Measurements from ENCODE around the gene AGBL1.

The AGBL1 gene

DNA sequence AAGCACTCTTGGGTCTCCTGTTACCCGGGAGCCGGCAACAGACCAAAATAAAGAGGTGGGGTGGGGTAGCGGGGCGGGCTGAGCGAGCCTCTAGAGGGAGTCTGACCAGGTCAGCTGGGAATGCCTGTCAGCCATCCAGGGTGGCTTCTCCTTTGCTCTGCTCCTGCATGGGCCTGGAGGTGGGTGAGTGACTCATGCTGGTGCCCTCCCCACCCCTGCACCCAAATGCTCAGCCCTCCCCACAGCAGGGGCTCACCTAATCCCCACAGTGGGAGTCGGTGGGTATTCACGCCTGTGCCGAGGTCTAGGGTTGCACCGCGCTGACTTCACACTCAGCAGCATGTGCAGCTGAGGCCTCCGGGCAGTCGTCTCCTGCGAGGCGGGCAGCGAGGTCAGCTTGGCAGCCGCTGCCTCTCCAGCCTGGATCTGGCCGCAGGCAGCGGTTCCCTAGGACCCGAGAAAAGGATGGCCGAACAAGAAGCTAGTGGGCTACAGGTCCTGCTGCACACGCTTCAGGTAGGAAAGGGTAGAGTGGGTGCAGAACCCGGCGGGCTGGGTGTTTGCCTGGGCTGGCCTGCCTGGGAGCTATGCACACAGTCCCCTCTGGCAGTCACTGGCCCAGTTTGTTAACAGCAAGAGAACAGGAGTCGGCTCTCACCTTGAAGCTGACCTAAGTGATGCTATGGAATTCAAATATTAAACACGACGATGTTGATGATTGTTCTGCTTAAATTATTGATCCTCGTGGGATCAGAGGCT lies at the start of gene AGBL1:
AGBL1 (plus strand) TSS at position 364 of the 759 bp plus-strand sequence.
- in situ Hi-C loops (cut with HindIII; ENCODE audit: low sequenced_read_pairs), result loop anchor here (5.0 kb wide), 1 partner anchor 182 kb away; no protein-coding TSS in a partner anchor

DNA sequence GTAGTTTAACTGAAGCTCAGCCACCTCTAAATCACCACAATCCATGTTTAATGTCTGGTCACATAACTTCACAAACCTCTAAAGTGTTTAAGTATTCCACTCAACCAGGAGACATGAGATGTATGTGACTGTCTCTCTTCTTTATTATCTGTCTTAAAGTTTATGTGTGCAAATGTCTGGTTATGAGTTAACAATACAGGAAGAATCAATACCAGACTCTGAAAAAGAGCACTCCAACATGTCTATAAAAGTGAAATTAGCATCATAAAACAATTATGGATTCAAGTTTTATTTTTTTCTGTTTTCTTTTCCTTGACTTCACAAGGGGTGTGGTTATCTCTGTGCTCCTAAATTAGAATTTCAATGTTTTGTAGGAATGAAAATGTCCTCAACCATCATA lies 44.8 kb upstream of the AGBL1 start:
- in situ Hi-C loops (cut with HindIII; ENCODE audit: low sequenced_read_pairs), result no loop called here

DNA sequence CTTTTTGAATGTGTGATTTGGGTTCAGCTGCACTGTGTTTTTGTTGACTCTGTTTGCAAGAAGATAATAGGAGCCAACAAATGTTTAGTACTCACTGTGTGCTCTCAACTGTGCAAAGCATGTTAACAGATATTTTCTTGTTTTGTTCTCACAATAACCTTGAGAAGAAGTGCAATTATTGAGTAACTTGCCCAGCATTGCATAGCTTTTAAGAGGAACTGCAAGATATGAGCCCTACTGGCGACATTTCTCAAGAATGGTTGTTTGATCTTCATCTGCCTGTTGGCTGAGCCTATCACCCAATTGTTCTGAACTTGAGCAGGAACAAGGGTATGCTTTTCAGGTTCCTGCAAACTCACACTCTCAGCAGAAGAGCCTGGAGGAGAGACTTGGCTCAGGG lies 43.4 kb upstream of the AGBL1 start:
- in situ Hi-C loops (cut with HindIII; ENCODE audit: low sequenced_read_pairs), result no loop called here

DNA sequence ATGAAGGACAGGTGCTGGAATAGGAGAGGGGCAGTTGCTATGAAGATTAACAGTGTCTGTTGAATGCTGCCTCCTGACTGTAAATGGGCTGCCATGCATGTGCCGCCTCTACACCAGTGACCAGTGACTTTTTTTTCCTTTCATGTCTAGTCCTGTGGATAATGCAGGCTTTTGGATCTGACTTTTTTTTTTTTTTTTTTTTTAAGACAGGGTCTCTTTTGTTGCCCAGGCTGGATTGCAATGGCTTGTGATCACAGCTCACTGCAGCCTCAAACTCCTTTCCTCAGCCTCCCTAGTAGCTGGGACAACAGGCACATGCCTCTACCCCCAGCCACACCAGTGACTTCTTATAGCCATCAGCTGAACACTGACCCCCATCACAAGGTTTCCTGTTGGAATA lies 41.2 kb upstream of the AGBL1 start:
- in situ Hi-C loops (cut with HindIII; ENCODE audit: low sequenced_read_pairs), result no loop called here

DNA sequence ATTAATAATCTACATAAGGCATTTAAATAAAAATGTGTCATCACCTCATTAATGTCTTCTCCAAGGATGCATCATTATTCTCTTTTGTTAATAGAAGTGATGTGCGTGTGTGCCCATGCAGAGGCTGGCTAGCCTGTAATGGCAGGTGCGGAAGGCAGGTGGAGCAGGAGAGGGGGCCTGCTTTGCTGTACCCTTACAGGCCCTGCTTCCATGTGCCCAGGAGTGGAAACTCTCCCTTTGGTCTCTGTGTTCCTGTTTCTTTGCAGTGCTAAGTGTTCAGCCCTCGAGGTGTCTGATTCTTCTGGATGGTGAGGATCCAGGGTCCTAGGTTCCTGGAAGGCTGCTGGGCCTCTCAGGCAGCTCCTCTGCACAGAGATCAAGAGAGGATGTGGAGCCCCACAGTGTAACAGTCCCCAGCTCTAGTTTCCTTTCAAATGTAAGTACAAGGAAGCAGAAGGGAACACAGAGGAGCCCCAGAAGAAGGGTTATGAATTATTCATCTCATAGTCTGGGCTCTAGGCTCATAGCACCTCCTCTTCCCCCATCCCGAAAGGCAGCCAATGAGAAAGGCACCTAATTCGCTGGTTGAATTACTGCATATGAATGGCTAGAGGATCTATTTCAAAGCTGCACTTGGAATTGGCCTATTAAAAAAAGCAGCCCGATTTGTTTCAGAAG lies 39.2 kb upstream of the AGBL1 start:
- in situ Hi-C loops (cut with HindIII; ENCODE audit: low sequenced_read_pairs), result no loop called here

DNA sequence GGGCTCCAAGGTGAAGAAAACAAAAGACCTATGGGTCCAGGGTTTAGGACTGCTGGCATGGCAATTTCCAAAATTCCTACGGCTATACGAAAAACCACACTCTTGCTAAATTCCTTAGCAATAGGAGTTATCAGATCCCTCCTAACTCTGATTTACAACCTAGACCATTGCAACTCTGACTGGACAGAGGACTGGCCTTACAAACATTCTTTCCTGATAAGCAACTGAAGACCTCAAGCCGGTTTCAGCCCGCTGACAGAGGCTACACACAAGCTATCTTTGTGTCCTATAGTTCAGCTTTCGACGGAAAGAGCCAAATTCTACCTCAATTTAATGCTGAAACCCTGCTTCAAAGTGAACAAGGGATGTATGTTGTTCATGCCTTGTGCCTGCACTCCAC lies 38.3 kb upstream of the AGBL1 start:
- in situ Hi-C loops (cut with HindIII; ENCODE audit: low sequenced_read_pairs), result no loop called here

DNA sequence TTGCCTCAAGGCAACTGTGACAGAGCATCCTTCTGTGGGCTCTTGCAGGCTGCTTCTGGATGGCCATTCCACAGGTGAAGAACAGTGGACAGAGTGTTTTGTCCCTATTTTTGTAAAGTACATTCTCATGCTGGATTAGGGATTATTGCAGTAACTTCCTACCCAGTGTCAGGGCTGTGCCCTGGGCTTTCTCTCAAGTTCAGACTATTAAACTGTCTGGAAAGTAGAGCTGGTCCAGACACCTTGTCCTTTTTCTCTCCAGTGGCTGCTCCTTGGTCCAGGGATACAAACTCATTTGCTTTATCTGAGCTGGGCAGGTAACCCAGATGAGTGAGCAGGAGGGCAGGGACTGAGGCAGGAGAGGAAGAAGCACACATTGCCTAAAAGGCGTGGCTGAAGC lies 37.4 kb upstream of the AGBL1 start:
- in situ Hi-C loops (cut with HindIII; ENCODE audit: low sequenced_read_pairs), result no loop called here

DNA sequence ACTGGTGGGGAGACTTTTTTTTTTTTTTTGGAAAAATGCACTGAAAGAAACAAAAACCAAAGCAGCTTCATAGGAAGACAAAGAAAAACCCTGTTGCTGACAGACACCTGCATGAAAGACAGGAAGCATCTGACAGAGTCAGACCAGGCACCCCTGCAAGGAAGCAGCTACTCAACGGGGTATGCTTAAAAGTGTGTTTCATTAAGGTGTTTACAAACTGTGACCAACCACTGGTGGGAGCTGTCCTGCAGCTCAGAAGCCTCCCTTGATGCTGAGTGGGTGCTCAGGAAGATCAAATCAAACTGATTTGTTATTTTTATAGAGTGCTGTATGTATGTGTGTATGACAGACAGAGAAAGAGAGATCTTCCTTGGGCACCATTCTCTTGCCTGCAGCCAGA lies 34.7 kb upstream of the AGBL1 start:
- in situ Hi-C loops (cut with HindIII; ENCODE audit: low sequenced_read_pairs), result no loop called here

DNA sequence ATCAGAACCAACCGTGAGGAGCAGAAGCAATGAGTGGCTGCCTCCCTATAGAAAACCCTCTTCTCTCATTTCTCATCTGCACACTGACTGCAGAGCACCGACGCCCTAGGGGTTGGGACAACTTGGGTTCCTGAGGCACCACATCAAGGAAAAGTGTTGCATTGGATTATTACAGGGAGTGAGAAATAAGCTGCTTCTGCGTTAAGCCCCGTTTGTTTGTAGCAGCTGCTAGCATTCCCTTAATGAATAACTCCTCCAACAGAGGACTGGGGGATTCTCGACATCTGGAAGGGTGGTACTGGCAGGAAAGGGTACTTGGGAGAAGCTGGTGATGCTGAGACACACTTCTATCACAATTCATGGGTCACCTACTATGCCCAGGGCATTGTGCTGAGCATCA lies 25.3 kb upstream of the AGBL1 start:
- in situ Hi-C loops (cut with HindIII; ENCODE audit: low sequenced_read_pairs), result no loop called here

DNA sequence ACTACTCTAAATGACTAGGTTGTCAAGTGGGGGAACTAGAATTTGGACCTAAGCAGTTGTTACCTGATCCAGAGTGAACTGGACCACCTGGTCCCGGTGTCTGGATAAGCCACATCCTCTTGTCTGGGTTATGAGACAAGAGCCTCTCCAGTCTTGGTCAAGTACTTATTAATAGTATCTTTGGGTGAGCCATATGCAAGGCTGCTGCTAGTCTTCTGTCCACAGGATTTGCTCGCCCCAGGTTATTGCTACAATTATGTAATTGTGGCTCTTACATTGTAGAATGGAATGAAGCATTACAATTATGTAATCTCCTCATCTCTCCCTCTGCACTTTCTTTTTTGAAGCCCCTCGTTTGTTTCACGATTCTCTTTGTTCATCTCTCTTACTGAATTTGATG lies 24.0 kb upstream of the AGBL1 start:
- in situ Hi-C loops (cut with HindIII; ENCODE audit: low sequenced_read_pairs), result no loop called here

DNA sequence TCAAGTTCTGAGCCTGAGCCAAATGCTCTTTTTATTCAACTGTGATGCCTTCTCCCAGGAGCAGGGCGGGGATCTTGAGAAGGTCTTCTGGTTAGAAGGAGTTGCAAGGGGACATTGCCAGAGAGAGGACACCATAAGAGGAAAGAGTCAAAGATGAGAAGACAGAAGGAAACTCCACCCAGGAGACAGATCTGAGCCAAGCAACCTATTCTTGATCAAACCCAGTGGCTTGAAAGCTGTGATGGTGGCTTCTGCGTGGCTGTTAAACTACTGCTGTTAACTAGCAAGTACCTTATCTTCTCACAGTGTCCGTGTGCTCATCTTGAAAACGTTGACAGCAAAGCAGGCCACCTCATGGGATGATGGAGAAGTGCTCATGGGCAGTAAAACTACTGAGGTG lies 19.8 kb upstream of the AGBL1 start:
- in situ Hi-C loops (cut with HindIII; ENCODE audit: low sequenced_read_pairs), result no loop called here

DNA sequence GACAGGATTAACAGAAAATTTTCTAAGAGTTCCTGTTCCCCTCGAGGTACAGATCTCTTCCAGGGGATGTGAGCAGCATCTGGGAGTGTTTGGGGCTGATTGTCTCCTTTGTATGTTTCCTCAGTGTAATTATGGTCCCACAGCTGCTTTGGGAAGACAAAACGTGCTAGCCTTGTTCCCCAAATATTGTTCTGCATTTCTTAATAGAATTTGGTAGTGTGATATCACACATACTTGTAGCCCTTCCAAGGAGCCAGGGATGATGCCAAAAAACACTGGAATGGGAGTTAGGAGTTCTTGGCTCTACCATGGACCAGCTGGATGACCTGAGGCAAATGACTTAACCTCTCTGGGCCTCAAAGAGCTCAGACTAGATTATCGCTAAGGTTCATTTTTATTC lies 19.0 kb upstream of the AGBL1 start:
- in situ Hi-C loops (cut with HindIII; ENCODE audit: low sequenced_read_pairs), result no loop called here

DNA sequence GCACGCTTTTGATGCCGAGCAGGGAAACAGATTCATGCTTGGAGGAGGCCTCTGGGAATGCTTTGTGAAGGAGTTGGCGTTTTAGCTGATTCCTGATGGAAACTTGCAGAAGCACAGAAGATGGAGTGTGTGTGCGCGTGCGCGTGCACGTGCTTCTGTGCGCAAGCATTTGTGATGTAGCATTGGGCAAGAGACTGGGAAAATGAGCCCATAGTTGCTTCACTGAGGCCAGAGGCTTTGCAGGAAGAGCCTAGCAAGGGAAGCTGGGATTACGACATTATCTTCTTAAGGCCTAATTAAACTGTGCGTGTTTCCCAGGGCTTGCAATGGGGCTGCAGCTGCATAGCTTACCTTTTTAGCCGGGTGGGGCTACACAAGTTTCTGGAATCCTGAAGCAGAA lies 18.1 kb upstream of the AGBL1 start:
- in situ Hi-C loops (cut with HindIII; ENCODE audit: low sequenced_read_pairs), result no loop called here

DNA sequence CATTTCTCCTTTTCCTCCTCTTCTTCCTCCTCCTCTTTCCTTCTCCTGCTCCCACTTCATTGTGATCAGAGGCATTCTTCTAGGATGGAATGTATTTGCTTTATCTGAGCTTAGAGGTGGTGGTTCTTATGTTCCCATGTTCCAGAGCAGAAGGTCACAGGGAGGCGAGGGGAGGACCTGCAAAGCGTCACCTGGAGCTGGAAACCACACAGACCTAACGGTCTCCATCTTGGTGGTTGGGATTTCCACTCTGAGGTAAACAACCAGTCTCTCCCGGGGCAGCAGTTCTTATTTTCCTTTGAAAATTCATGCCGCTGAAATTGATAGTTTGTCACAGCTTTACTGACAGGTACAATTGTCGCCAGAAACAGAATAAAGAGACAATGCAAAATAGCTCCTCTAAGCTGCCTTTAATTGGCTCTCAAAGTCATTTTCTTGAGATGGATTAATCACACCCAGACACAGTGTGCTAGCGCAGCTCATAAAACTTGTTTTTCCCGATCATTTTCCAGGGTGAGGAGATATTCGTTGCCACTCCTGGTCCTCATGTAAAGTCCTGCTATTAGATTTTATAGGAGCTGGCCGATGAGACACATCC lies 16.9 kb upstream of the AGBL1 start:
- in situ Hi-C loops (cut with HindIII; ENCODE audit: low sequenced_read_pairs), result no loop called here

DNA sequence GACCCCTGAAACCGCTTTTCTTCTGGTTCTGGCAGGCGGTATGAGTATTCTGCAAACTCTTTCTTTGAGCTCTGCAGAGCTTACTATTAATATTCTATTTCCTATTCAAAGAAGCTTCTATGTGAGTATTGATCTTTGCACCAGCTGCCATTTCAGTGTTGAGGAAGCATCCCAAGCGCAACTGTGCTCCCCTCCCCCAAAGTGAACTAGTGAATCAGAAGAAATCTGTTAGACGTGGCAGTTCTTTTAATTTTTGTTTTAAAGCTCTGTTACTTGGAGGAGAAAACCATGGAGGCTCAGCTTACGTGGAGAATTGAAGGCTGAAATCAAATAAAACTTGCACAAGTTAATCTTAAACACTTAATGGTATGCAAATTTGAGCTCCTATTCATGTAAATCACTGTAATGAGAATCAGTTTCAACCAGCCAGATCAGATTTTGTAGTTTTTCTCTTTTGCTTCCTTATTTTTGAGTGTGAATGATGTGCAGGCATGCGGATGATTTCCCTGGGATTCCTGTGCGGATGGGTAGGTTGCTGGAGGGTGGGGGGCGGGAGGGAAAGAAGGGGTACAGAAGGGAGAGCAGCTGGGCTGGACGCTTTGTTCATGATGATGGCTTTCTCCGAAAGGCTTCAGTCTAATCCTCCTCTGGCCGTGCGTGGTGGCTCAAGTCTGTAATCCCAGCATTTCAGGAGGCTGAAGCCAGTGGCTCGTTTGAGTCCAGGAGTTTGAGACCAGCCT lies 16.1 kb upstream of the AGBL1 start:
- in situ Hi-C loops (cut with HindIII; ENCODE audit: low sequenced_read_pairs), result no loop called here

DNA sequence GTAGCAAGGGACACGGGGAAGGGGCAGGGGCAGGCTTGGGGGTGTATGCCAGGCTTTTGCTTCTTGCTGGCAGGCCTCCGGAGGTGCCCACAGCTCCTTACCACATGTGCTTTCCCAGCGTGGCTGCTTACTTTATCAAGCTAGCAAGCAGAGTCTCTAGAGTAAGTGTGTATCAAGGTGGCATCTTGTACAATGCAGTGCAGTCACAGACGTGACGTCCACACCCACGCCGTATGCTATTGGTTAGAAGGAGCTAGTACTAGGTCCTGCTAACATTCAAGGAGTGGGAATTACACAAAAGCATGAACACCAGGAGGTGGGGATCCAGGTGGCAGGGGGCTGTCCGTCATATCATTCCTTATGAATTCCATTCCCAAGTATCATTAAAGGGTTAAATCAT lies 15.3 kb upstream of the AGBL1 start:
- in situ Hi-C loops (cut with HindIII; ENCODE audit: low sequenced_read_pairs), result no loop called here

DNA sequence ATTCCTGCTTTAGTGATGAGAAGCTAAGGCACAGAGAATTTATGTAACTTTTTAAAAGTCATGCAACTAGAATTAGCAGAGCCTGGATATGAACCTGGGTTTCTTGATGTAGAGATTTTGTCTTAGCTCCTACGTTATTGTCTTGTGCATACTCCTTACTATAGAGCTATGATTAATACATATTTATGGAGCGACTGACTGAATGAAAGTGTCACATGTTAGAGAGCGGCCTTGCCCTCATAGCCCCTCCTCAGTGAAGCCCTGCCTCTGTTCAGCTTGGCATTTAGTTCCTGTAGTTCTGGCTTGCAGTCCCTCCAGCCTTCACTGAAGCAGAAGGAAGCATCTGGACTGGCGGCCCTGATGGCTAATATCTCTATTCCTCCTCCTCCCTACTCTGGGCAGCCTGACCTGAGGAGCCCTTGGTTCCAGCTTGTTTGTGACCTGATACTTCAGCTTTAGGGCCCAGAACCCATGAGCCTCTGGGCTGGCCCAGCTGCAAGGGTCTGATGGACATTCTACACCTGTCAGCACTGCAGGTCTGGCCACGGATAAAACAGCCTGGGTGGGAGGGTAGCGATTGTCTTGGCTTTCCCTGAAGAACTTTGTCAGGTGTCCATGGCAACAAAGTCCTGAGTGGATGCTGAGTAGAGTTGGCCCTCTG lies 13.4 kb upstream of the AGBL1 start:
- in situ Hi-C loops (cut with HindIII; ENCODE audit: low sequenced_read_pairs), result no loop called here

DNA sequence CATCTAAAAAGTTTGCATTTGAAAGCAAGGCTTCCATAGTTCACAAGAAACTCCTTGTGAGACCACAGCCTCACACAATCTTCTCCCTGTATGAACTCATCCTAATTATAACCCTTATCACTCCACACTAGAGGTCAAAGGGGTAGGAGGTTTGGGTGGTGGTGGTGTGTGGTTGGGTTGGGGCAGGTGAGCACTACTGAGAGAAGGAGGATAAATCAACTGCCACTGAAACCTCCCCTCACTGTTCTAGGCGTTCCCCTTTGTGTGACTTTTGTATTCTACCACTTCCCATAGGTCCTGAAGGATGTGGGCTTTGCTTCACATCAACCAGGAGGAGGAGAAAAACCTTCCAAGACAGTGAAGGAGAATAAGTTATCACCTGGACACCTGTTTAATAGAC lies 6.4 kb upstream of the AGBL1 start:
- in situ Hi-C loops (cut with HindIII; ENCODE audit: low sequenced_read_pairs), result no loop called here

DNA sequence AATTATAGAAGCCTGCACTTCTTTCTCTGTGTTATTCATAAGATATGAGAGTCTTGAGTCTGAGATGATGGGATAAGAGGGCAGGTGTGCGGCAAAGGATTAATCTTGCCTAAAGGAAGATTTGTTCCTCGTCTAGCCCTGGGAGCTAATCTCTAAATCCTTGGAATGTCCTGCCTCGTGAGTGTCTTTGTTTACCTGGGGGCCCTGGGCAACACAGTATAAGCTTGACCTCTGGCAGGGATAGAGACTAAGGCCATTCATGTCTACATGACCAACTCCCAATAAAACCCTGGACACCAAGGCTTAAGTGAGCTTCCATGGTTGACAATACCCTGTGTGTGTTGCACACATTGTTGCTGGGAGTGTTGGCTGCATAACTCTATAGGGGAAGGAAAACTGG lies 3.2 kb upstream of the AGBL1 start:
- in situ Hi-C loops (cut with HindIII; ENCODE audit: low sequenced_read_pairs), result loop anchor here (5.0 kb wide), 1 partner anchor 179 kb away; no protein-coding TSS in a partner anchor

DNA sequence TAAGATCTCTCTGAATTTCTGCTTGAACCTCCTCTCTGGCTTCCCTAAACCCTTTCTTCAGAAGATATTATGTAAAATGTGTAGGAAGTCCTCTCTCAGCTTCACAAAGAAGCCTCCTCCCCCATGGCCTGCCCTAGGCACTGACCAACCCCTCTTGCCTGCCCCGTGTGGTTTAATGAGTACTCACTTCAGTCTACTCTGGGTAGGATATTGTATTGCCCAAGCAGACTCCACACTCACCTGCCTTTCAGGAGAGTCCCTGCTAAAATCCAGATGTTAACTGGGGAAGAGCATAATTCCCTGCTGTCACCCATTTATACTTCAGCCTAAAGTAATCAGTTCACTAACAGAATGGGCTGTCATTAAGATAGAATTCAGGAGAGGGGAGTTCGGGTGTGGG lies 2.6 kb upstream of the AGBL1 start:
- in situ Hi-C loops (cut with HindIII; ENCODE audit: low sequenced_read_pairs), result loop anchor here (5.0 kb wide), 1 partner anchor 180 kb away; no protein-coding TSS in a partner anchor

DNA sequence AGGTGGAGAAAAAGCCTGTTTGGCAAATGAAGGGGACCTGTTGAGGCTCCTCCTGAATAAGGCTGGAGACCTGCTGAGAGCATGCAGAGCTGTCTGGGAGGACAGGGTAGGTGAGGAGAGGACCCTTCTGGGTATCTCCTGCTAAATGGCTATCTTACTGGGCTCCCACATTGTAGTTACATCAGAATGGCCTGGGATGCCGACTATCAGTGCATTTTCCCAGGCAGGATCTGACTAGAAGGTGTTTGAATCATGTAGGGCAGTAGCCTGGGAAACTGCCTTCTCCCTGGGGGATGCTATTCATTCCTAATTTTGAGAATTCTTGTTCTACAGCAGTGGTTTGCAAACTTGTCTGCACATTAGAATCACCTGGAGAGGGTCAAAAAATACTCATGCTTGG lies 631 bp downstream of the AGBL1 start:
- in situ Hi-C loops (cut with HindIII; ENCODE audit: low sequenced_read_pairs), result no loop called here

Data from endothelial cell of hepatic sinusoid (primary cell).